HG03108 (cell line): ENCODE data around the gene ZNF207.
"Not testable (repeated sequence)": the region's sequence is repeated elsewhere in the genome, so short reads cannot be mapped to it uniquely, and the experiment has no call there.

Experiments used
- ATAC-seq: cut with Tn5 transposase; IDR thresholded peaks from one replicate; pipeline ENCODE4 v1.9.1; 2021; ENCODE audit warnings: moderate library complexity; ENCODE audit not compliant: unreplicated experiment

The ZNF207 gene

DNA sequence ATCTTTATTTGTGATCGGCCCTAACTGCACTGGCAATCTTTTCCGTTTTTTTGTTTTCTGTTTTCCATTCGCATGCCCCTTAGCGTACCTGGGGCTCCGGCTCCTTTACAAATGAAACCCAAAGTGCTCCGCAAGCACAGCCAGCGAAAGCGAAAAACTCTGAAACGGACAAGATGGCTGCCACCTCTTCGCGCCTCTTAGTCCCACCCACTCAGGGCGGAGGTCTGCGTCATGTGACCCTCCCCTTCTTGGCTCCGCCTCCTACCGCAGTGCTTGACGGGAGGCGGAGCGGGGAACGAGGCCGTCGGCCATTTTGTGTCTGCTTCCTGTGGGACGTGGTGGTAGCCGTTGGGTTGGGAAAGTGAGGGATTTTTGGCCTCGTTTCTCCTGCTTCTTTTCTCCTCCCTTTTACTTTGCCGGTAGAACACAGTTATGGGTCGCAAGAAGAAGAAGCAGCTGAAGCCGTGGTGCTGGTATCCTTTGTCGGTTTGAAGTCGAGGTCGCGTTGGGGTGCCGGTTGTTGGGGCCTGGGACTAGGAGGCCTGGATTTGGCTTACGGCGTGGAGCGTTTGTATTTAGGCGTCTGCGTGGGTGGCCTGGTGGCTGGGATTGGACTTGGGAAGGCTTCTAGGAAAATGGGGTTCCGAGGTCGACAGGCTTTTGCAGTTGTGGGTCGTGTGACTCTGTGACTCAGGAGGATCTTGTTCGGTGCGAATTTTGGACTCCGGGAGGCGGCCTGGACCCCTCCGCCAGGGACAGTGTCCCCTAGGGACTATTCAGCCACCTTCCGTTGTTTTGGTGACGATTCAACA, at the start of gene ZNF207:
ZNF207 (plus strand) TSS at position 304 of the 812 bp plus-strand sequence; CDS start at position 433, 129 bp downstream.
- peak; percentile 92 for ATAC-seq

DNA sequence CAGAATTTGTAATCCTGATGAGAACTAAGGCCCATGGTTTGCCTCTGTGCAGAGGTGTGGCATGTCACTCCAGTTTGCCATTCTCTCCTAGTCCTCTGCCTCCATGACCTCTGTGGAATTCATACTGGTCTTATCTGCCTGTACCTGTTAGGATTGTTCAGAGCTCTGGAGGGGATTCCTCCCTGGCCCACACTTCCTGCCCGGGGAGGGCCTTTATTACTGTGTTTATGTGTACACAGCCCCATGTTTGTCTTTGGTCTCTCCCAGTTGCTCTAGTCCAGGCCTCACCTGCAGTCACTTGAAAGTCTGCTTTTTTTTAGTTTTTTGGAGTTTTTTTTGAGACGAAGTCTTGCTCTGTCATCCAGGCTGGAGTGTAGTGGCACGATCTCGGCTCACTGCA, 47.9 kb upstream of the ZNF207 start:
- ATAC-seq: no peak

DNA sequence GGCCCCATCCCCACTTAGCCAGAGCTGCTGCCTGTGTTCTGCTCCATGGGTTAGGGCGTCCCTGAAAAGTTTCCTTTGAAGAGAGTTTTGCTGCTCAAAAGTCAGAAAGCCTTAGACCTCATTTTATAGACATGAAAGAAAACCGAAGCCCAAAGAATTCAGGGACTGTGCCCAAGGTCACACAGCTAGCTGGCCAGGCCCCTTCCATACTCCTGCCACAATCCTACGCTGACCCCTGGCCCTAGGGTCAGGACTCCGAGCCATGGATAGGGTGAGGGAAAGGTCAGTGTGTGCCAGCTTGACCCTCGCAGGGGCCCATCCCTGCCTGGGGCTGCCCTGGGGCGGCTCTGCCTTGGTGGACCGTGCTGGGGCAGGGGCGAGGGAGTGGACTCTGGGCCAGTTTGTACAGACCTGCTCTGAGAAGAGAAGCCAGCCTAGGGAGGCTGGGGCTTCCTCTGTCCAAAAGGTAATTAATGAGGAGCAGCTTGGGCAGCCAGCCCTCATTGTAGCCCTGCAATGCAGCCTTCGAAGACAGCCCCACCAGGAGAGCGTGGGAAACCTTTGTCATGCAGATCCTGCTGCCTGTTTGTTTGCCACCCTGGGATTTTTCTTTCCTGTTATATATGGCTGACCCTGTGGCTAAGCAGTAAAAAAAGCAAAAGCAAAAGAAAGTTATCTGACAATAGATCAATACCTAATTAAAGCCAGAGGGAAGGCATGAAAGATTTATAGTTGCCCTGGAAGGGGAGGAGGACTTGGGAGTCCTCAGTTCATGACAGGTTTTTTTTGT, 46.9 kb upstream of the ZNF207 start:
- no peak for ATAC-seq

DNA sequence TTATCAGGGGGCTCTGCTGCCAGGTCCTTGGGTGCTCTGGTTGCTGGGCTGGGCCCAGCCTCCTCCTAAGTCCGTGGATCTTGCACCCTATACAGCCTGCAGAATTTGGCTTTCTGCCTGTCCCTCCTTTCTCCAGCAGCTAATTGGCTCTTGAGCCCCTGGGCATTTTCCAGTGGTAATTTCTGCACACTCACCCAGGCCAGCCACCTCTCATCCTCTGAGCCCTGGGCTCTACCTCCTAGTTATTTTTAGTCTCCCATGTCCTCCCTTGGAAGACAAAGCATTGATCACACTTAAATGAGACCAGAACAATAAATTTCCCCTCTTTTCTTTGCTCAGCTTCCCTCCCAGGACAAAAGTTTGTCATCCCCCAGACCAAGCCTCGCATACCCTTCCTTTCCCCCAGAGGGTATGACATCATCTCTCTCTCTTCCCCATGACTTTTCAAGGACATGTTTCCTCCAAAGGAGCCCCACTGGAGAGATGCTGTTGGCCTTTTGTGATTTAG, 46.1 kb upstream of the ZNF207 start:
- ATAC-seq: no peak

DNA sequence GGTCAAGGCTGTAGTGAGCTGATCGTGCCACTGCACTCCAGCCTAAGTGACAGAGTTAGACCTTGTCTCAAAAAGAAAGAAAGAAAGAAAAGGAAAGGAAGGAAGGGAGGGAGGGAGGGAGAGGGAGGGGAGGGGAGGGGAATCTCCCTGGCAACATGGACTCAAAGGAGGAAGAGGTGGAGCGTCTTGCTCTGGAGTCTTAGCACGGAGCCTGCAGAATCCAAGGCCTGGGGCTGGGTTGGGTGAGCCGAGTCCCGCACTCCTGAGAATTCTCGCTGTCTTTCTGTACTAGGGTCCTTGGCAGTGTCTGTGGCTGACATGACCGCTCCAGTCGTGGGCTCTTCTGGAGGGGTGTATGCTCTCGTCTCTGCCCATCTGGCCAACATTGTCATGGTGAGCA, 44.9 kb upstream of the ZNF207 start:
- no peak for ATAC-seq

DNA sequence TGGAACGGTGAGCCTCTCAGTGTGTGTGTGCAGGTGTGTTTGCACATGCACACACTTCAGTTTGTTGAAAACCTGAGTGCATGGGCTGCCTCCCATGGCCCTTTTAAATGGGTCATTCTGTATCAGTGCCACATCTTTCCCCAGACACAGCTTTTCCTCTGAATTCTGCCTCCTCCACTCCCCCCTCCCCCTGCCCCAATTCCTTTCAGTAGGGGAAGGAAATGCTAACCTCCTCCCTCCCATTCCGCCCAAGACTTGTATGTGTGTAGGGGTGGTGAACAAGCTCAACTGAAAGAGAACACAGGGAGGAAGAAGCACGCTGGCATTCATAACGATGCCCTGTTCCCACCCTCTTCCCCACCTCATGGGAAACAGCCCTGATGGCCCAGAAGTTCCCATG, 42.3 kb upstream of the ZNF207 start:
- ATAC-seq: no peak

DNA sequence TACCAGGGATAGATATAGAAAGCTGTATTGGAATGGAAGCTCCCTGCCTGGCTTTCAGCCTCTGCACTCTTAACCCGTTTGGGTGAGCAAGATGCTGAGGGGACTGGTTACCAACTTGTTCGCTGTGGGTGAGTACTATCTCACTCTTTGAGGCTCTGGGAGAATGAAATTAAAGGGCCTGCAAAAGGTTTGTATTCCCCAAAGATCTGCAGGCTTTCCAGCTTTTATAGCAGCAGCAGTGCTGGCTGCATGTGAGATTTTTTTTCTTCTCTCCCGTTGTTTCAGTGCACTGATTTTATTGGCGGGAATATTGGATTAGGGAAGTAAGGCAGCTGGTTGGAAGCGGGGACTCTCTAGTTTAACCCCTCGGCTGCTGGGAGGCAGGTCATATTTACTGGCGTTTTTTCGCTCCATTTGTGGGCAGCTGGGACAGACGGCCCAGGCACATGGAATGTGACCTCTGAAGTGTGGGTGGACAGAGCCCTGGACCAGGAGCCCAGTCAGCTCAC, 38.9 kb upstream of the ZNF207 start:
- no peak for ATAC-seq

DNA sequence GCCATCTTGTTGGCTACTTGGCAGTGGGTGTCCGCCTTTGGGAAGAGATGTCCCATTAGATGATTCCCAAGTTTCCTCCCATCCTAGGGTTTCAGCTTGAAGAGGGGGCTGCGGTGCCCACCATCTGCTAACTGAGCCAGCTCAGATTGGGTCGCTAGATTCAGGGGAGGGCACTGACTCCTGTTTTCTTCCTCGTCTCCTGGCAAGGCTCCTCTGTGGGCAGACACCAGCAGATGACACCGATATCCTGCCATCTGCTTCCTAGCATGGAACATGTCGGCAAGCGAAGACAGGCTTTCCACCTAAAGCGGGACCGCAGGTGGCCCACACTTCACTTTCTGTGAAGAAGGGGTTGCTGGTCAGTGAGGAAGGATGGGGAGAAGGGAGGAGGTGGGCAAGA, 35.3 kb upstream of the ZNF207 start:
- ATAC-seq: no peak

DNA sequence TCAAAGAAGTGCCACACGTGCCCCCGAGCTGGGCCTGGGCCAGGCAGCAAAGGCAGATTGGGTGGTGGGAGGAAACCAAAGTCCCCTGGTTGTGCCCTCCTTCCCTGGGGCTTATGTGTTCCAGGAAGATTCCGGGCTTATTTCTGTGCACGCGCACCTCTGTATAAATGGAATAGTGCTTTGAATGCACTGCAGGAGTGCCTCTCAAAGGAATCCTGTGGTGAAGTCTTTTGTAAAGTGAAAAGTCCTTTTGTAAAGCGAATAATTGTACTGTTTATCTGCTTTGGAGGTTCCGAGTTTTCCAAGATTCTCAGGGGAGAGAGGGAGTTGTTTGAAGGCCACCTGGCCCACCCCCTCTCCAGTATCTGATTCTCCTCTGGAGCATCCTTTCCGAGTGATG, 34.8 kb upstream of the ZNF207 start:
- no peak for ATAC-seq

DNA sequence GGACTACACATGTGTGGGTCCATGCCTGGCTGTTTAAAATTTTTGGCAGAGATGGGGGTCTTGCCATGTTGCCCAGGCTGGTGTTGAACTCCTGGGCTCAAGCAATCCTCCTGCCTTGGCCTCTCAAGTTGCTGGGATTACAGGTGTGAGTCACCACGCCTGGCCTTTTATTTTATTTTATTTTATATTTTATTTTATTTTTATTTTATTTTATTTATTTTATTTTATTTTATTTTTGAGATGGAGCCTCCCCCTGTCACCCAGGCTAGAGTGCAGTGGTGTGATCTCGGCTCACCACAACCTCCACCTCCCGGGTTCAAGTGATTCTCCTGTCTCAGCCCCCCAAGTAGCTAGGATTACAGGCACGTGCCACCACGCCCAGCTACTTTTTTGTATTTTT, 33.3 kb upstream of the ZNF207 start:
- not testable (repeated sequence) for ATAC-seq

DNA sequence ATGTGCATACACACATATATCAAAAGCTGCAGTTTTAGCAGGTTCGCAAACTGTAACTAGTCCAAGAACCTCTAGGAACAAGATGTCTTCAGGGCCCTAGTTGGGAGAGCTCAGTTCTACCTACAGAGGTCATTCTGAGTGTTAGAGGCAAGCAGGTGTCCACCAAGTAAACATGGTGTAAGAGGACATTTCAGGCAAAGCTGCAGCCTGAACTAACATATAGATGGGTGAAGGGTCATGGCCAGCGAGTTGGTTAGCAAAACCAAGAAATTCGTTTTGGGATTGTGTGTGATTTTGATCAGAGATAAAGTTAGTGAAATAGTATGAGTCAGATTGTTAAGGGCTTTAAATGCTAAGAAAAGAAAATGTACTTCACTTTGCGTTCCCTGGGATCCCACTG, 32.6 kb upstream of the ZNF207 start:
- no peak for ATAC-seq

DNA sequence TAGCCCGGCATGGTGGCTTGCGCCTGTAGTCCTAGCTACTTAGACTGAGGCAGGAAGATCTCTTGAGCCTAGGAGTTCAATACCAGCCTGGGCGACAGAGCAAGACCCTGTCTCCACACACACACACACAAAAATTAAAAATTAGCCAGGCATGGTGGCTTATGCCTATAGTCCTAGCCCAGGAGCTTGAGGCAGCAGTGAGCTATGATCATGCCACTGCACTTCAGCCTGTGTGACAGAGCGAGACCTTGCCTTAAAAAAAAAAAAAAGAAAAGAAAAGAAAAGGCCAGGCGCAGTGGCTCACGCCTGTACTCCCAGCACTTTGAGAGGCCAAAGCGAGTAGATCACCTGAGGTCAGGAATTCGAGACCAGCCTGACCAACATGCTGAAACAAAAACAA, 31.9 kb upstream of the ZNF207 start:
- ATAC-seq: no peak

DNA sequence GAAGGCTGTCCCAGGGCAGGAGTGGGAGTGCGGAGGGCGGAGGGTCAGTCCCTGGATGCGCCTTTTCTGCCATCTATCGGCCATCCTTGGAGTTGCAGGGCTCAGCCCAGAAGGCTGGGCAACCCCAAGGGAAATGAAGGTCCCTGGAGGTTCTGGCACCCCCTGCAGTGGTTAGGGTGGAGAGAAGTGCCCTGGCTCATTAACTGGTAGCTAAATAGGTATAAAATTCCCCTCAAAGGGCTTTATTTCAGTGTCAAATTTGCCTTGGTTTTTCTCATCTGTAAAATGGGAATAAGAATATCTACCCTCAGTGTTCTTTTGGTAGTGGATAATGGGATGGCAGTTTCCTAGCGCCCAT, 30.4 kb upstream of the ZNF207 start:
- peak; percentile 62 for ATAC-seq

DNA sequence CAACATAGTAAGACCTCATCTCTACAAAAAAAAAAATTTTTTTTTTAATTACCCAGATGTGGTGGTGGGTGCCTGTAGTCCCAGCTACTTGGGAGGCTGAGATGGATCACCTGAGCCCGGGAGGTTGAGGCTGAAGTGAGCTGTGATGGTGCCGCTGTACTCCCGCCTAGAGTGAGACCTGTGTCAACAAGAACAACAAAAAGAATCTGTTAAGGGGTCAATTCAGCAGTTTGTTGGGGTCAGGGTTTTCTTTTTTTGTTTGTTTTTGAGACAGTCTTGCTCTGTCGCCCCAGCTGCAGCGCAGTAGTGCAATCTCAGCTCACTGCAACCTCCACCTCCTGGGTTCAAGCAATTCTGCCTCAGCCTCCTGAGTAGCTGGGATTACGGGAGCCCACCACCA, 29.9 kb upstream of the ZNF207 start:
- ATAC-seq: not testable (repeated sequence)

DNA sequence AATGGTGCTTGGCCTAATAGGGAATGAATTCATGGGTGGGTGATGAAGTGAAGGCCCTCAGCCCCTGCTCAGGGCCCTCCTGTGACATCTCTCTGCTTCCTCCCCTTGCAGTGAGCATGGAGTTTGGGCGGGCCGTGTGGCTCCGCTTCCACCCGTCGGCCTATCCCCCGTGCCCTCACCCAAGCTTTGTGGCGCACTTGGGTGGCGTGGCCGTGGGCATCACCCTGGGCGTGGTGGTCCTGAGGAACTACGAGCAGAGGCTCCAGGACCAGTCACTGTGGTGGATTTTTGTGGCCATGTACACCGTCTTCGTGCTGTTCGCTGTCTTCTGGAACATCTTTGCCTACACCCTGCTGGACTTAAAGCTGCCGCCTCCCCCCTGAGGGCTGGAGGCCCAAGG, 29.1 kb upstream of the ZNF207 start:
- no peak for ATAC-seq

DNA sequence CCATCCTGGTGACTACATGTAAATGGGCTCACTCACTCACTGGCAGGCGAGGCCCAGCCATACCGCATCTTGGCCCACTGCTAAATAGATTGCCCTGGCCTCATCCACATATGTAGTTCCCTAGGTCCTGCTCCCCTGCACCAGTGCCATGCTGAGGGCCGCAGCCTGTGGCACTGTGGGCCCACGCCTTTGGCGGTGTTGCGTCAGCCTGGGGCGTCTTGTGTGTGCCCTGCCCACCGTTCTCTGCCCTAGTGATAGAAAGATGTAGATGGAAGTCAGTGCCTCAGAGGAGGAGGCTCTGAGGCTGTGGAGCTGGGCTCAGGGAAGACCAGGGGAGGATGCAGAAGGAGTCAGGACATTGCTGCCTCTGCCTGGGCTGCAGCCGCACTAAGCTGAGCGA, 26.9 kb upstream of the ZNF207 start:
- ATAC-seq: no peak

DNA sequence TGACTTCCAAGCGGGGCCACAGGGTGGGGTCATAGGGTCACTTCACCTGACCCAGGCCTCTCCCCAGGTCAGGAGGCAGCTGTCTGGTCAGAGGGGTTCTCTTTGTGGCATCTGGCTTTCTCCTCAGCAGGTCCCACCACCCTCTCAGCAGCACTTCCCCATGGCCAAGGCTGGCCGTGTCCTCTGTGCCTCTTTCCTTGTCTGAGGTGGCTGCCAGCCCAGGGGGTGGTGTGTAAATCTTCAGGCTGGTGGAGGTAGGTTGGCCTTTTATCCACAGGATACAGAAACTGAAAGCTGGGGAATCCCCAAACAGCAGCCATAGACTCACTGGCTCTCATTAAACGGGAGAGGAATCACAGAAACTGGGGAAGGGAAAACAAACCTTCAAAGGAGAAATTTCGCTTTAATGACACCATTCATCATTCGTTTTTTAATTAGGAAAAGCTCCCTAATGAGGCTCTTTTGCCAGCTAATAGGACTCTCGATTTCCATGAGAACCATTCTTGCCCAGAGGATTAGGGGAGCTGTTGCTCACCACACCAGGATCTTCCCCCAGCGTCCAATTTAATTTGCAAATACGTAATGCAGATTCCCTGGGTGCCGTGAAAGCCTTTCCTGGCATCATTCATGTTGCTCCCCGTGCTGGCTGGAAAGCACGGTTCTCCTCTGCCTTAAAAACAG, 26.0 kb upstream of the ZNF207 start:
- ATAC-seq: no peak

DNA sequence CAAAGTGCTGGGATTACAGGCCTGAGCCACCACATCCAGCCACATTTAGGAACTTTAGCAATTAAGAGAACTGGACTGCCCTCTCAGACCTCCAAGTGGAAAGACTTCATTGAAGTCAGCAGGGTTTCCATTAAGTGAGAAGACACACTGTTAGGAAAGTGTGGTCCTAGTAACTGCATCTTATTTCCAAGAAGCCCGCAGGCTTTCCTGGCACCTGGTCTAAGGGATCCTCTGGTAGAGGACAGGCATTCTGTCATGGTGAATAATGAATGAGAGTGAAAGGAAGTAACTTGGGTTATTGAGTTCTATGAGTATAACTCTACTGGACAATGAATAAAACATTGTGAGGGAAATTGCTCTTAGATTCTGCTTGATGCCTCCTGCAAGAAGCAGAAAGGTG, 22.0 kb upstream of the ZNF207 start:
- no peak for ATAC-seq

DNA sequence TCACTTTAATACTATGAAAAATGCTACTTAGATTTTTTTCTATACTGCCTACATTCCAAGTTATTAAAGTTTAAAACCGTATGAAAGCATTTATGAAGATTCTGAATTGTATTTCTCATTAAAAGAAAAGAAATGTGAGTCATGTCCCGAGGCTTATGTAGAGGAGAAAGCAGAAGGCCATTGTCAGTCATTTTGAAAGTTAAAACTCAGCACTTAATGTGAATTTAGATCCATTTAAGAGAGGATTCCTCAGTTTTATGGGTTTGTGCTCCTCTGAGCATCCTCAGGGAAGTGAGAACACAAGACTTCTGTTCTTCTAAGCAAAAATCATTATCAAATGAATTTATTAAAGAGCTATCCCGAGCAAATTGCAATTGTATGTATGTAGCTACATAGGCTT, 19.8 kb upstream of the ZNF207 start:
- ATAC-seq: no peak

DNA sequence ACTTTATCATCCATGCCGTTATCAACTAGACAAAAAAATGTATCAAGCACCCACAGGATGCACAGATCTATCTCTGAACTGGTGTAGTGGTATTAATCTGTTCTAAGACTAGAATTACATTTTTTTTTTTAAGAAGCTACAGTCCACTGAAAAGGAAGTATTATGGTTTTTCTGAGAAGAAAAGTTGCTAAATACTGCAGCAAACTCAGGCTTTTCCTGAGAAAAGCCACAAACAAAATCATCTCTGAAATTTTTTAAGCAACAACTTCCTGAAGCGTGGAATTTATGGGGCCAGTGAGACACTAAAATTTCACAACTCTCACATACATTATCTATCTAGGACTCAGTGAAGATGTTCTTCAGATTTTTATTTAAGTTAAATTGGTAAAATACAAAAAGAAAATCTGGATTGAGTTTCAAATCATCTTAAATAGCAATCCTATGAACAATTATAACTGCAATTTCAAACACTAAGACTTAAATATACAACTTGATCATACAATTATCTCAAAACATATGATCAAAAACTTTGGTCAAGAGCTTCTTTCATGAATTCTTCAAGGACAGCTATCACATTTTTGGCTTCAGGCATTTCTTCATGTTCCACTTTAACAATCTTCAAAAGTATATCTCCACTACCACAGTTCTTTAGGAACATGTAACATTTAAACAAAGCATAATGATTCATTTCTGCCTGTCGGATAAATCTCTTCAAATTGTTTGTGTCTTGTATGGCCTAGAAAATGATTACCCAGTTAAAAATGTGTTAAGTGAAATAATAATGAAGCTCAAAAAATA, 18.5 kb upstream of the ZNF207 start:
- ATAC-seq: no peak

DNA sequence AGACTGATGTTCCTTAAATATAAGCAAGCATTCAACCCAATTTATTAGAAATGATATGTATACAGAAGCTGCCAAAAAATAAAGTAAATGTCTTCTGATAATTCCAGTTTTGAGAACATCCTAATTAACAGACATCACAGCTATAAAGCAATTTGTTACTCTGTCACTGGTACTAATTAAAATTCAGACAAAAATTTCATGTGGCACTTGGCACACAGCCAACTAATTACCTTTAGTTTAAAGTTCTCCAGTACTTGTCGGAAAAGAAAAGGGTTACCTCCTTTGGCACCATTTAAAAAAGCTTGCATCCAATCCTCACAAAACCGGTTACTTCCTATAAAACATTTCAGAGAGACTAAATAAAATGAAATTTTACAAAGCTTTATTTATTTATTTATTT, 16.8 kb upstream of the ZNF207 start:
- ATAC-seq: no peak
